RWPE2 (cell line): ENCODE measurements around the gene LRP10.
"Not testable (repeated sequence)": the region's sequence is repeated elsewhere in the genome, so short reads cannot be mapped to it uniquely, and the experiment has no call there.

Source experiments
- ATAC-seq: fragments of 200-7000 bp; cut with Tn5 transposase; 3 replicates; pipeline ENCODE4 v1.9.1; 2021; ENCODE audit warnings: low read depth
- DNase-seq: peaks from one replicate; pipeline ENCODE4 v3.0.0-alpha.2; 2020; ENCODE audit warnings: low spot score
- H3K27ac ChIP-seq: fragments of 450-650 bp; 2 replicates; pipeline ENCODE4 v1.5.1; 2017; ENCODE audit warnings: mild to moderate bottlenecking; ENCODE audit not compliant: poor library complexity, severe bottlenecking
- H3K27me3 ChIP-seq: fragments of 250-450 bp; sonication (Bioruptor Pico); 2 replicates; pipeline ENCODE4 v1.5.1; 2021; ENCODE audit warnings: mild to moderate bottlenecking, moderate library complexity; ENCODE audit not compliant: insufficient read depth, poor library complexity, severe bottlenecking
- H3K36me3 ChIP-seq: fragments of 250-450 bp; sonication (Bioruptor Pico); 2 replicates; pipeline ENCODE4 v1.5.1; 2020; ENCODE audit warnings: low read depth, mild to moderate bottlenecking, moderate library complexity
- H3K4me1 ChIP-seq: fragments of 250-450 bp; sonication (Bioruptor Pico); 2 replicates; pipeline ENCODE4 v1.5.1; 2021; ENCODE audit warnings: mild to moderate bottlenecking, moderate library complexity; ENCODE audit not compliant: insufficient read depth, poor library complexity, severe bottlenecking
- H3K4me3 ChIP-seq: fragments of 250-450 bp; sonication (Bioruptor Pico); 2 replicates; pipeline ENCODE4 v1.5.1; 2021; ENCODE audit warnings: mild to moderate bottlenecking, moderate library complexity; ENCODE audit not compliant: severe bottlenecking
- H3K9me3 ChIP-seq: fragments of 250-450 bp; sonication (Bioruptor Pico); 2 replicates; pipeline ENCODE4 v1.5.1; 2021; ENCODE audit warnings: mild to moderate bottlenecking, moderate library complexity; ENCODE audit not compliant: severe bottlenecking
- CTCF ChIP-seq: fragments of 450-650 bp; IDR thresholded peaks from one replicate; pipeline ENCODE4 v1.5.1; 2017; ENCODE audit warnings: mild to moderate bottlenecking, moderate library complexity; ENCODE audit not compliant: poor library complexity, severe bottlenecking

LRP10 gene

GRCh38 chr14:22847661-22848341 is 23.7 kb upstream of the LRP10 start:
- no peak overlapping the region for H3K4me3 ChIP-seq
- no peaks in the 10 kb centered on the region for H3K27me3 ChIP-seq
- H3K27ac ChIP-seq: peak overlapping the region; percentile 97
- peaks cover 60% of the 10 kb centered on the region for H3K4me1 ChIP-seq
- H3K36me3 ChIP-seq: peaks cover 40% of the 10 kb centered on the region
- peak; percentile 10 for TF ChIP-seq CTCF
- no peaks in the 10 kb centered on the region for H3K9me3 ChIP-seq
- ATAC-seq: peak; percentile 0; the same call in 2 of the 3 replicates
- DNase-seq: no peak

GRCh38 chr14:22848351-22849164 is 23.0 kb upstream of the LRP10 start:
- DNase-seq: peak; percentile 78
- H3K4me1 ChIP-seq: peaks cover 66% of the 10 kb centered on the region
- ATAC-seq: peak; percentile 48
- H3K36me3 ChIP-seq: peaks cover 32% of the 10 kb centered on the region
- H3K9me3 ChIP-seq: no peaks in the 10 kb centered on the region
- no peaks in the 10 kb centered on the region for H3K27me3 ChIP-seq
- no peak overlapping the region for H3K4me3 ChIP-seq
- H3K27ac ChIP-seq: peak overlapping the region; percentile 97
- no peak for TF ChIP-seq CTCF

DNA sequence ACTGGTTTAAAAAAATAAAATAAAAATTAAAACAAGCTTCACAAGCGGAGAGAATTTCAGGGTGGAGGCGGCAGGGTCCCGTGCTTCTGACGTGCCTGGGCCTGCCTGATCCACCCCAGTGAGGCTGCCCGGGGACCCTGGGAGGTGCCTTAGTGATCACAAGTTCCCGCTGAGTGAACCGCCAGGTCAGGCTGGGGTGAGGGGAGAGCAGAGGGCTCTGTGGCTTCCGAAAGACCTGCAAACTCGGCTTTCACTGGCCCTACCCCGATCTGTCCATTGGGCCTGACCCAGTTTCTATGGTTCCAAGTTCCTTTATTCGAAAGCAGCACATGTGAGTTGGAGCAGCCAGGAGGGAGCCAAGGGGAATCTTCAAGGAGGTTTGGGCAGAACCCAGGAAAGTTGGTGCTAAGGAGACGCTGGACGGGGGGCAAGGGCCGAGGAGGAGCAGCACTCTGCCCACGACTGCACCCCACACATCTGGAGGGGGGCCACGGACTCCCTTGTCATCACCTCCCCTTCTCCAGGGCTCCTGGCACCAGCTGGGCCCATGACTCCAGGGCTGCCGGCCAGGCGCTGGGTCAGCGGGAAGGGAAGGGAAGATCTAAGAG is 22.2 kb upstream of the LRP10 start:
- no peak for TF ChIP-seq CTCF
- Histone ChIP-seq H3K9me3 (no peaks in the 10 kb centered on the region), H3K27me3 (no peaks in the 10 kb centered on the region), H3K27ac (peak overlapping the region; percentile 97), H3K4me3 (no peak overlapping the region), H3K36me3 (peaks cover 25% of the 10 kb centered on the region), H3K4me1 (peaks cover 66% of the 10 kb centered on the region)
- DNase-seq: peak; percentile 80
- peak; percentile 2; the same call in 1 of the 3 replicates for ATAC-seq

- peak overlapping the region; percentile 97 for H3K27ac ChIP-seq
- ATAC-seq (peak; percentile 62), DNase-seq (peak; percentile 91)
These were observed 20.4 kb upstream of the LRP10 start for GRCh38 chr14:22850944-22851764.

DNA sequence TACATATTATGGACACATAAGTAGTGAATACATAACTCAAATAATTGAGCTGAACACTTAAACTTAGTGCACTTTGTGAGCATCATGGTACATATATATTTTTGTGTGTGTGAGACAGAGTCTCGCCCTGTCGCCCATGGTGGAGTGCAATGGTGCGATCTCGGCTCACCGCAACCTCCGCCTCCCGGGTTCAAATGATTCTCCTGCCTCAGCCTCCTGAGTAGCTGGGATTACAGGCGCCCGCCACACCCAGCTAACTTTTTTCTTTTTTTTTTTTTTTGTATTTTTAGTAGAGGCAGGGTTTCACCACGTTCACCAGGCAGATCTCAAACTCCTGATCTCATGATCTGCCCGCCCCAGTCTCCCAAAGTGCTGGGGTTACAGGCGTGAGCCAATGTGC is 19.4 kb upstream of the LRP10 start:
- peak overlapping the region; percentile 97 for H3K27ac ChIP-seq
- not testable (repeated sequence) for H3K36me3 ChIP-seq, H3K27me3 ChIP-seq, H3K9me3 ChIP-seq, ATAC-seq, H3K4me3 ChIP-seq
- H3K4me1 ChIP-seq: peaks cover 55% of the 10 kb centered on the region
- peak; percentile 4 for DNase-seq

More at GRCh38 chr14:22850944-22851764, 20.4 kb upstream of the LRP10 start:
- Histone ChIP-seq H3K4me1 (peaks cover 65% of the 10 kb centered on the region), H3K36me3 (peaks cover 8% of the 10 kb centered on the region), H3K27me3 (no peaks in the 10 kb centered on the region), H3K9me3 (no peaks in the 10 kb centered on the region), H3K4me3 (no peak overlapping the region)
- no peak for TF ChIP-seq CTCF
